GM18508 (cell line): ENCODE measurements around the gene CD7.

ENCODE experiments used
- ATAC-seq: cut with Tn5 transposase; IDR thresholded peaks from one replicate; pipeline ENCODE4 v1.9.1; 2021; ENCODE audit warnings: moderate number of reproducible peaks; ENCODE audit not compliant: insufficient read depth, unreplicated experiment

The CD7 gene

DNA sequence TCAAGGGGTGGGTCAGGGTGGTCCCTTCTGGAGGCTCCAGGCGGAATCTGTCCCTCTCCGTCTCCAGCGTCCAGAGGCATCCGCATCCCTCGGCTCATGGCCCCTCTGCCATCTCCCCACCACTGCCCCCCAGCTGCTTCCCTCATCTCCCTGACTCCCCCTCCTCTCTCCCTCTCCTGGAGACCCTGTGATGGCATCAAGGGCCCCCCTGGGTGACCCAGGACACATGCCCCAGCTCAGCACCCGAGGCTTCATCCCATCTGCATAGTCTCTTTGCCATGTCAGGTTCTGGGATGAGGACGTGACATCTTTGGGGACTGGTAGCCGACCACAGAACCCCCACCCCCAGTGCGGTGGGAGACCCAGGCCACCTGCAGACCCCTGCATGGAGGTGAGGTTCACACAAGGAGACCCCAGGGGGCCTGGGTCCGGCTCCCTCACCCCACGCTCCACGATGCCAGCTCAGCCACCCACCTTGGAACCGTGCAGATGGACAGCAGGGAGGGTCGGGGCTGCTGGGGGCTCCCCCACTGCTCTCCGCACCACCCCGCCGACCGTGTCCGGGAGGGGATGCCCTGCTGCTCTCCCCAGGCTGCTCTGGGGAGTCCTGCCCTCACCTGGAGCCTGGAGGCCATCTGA lies 12.4 kb upstream of the CD7 start:
- no peak for ATAC-seq

GRCh38 chr17:82328994-82329507 lies 11.6 kb upstream of the CD7 start:
- no peak for ATAC-seq

GRCh38 chr17:82328141-82328993 lies 11.0 kb upstream of the CD7 start:
- ATAC-seq: no peak

- no peak for ATAC-seq
Observed at GRCh38 chr17:82327757-82328140, 10.3 kb upstream of the CD7 start.

DNA sequence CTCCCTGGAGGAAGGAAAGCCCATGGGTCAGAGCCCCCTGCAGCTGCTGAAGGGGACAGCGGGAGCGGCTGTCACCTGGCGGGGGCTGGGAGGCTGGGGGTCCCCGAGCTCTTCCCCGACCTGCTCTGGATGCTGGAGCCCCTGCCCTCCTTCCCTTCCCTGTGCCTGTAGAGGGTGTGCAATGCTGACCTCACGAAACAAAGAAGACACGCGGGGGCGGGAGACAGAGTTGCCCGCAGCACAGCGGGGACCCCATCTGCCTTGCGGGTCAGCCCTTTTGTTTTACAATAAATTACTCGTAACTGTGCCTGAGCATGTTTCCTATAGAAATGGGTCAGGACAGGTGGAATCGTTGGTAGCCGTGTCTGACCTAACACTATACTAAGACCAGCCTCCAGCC lies 9.9 kb upstream of the CD7 start:
- no peak for ATAC-seq

- ATAC-seq: no peak
Observed at GRCh38 chr17:82325286-82326180, 8.1 kb upstream of the CD7 start.

- no peak for ATAC-seq
Observed at GRCh38 chr17:82324566-82325285, 7.3 kb upstream of the CD7 start.

DNA sequence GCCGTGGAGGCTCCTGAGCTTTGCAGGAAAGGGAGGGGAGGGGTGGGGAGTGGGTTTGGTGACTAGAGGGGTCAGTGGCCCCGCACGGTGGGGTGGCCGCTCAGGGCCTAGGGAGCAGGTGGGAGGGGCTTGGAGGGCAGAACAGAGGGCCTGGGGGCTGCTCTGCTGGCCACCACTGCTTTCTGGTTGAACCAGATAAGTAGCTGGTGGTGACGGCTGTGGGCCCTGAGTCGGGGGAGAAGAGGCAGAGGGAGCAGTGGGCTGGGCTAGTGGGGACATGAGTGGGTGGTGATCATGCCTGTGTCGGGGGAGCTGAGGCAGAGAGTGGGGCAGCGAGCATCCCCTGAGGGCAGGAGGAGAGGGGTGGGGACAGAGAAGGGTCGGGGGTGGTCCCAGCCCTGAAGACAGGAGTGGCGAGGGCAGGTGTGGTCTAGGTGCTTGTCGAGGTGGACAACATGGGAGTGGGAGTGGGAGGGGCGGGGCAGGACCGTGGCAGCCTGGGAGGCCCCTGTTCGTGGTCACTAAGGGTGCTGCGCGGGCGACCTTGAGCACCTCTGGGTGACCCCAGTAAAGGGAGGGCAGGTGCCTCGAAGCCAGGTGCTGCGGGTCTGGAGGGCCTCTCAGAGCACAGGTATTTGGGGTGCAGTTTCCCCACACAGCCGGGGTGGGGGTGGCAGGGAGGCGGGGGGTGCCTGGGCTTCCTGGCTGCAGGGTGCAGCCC lies 6.3 kb upstream of the CD7 start:
- no peak for ATAC-seq

- no peak for ATAC-seq
Observed at GRCh38 chr17:82322526-82323453, 5.4 kb upstream of the CD7 start.

DNA sequence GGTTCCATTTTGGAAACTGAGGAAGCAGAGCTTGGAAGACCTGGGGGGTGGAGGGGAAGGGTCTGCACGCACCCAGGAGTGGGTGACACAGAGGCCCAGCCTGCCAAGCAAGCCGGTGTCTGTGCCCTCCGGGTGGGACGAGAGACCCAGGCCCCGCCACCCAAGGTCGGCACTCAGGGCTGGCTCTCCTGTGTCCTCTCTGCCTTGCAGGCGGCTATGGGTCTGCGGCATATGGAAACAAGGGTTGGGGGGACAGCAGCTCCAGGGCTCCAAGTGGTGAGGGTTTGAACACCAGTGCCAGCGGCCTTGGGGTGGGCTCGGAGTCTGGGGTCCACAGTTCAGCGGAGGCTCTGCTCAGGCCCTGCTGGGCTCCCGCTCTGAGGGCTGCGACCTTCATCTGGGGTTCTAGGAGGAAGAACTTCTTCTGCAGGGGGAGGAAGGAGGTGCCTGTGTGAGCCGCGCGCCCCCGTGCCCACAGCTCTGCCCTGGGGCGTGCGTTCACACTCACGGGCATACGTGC lies 4.6 kb upstream of the CD7 start:
- no peak for ATAC-seq

- ATAC-seq: no peak
Observed at GRCh38 chr17:82320956-82321927, 3.8 kb upstream of the CD7 start.

- ATAC-seq: no peak
Observed at GRCh38 chr17:82320140-82320840, 2.9 kb upstream of the CD7 start.

GRCh38 chr17:82319619-82320062 lies 2.2 kb upstream of the CD7 start:
- no peak for ATAC-seq

- ATAC-seq: no peak
Observed at GRCh38 chr17:82318772-82319606, 1.6 kb upstream of the CD7 start.

DNA sequence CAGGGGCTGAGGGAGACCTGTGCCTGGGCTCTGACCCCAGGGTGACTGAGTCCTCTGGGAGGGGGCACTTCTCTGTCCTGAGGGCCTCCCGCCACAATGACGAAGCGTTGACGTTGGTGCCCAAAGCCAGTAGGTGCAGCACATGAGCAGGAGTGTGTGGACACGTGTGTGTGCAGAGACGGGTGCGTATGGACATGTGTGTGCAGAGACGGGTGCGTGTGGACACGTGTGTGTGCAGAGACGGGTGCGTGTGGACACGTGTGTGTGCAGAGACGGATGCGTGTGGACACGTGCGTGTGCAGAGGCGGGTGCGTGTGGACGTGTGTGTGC lies 726 bp upstream of the CD7 start:
- ATAC-seq: no peak
